ENCODE measurements around the gene CD58. TPM values are rescaled to one million over a fixed set of nuclear protein-coding genes. Genes with fewer than 3 reads are reported as not detected.
A peak's percentile ranks its signal among the peaks of the same experiment; 100 is the strongest.

The CD58 gene
- total and polyA plus RNA-seq, 9 of the 15 experiments (the other 6 are each of a cell fraction or from before 2014, with no cell fraction given): 18.1 to 113 (median 37.4) TPM

GRCh38 chr1:116532671-116533428, 38.0 kb downstream of the CD58 start:
- Histone ChIP-seq H2AFZ (ENCODE audit: low read depth, low read length) (no peak overlapping the region), H3K79me2 (ENCODE audit: control insufficient read depth, insufficient read depth, low read length) (no peaks in the 10 kb centered on the region), H3K36me3 (ENCODE audit: control insufficient read depth, insufficient read depth, low read length) (peaks cover 50% of the 10 kb centered on the region), H3K9me1 (ENCODE audit: control insufficient read depth, insufficient read depth, low read length) (no peaks in the 10 kb centered on the region), H3K27ac (ENCODE audit: extremely low read depth, low read depth, low read length) (no peak overlapping the region), H3K4me1 (replicated peaks in 1 of 2; ENCODE audit: control insufficient read depth in 2 of 2, insufficient read depth in 2 of 2, low read length in 2 of 2) (peaks cover 0 to 5% of the 10 kb centered on the region in 2 experiments; a peak in 2 of 5 replicates), H3K4me3 (no peak overlapping the region), H4K20me1 (replicated peaks; ENCODE audit: control insufficient read depth, insufficient read depth, low read length) (no peaks in the 10 kb centered on the region), H3K4me2 (ENCODE audit: insufficient read depth, low read length) (no peak overlapping the region), H3K27me3 (ENCODE audit: control insufficient read depth in 2 of 2, insufficient read depth in 2 of 2, low read length in 2 of 2) (no peaks in the 10 kb centered on the region), H3K9ac (ENCODE audit: insufficient read depth in 1 of 2, low read depth in 2 of 2, low read length in 2 of 2) (no peak overlapping the region), H3K9me3 (replicated peaks; ENCODE audit: control insufficient read depth, insufficient read depth, low read depth, low read length) (no peaks in the 10 kb centered on the region)
- CTCF ChIA-PET (ENCODE audit: low intra/inter-chr PET ratio): no interaction called here
- ATAC-seq (no peak), FAIRE-seq (no peak), DNase-seq (ENCODE audit: extremely low read depth in 1 of 4, low spot score in 3 of 4) (no peak)
- intact Hi-C loops (cut with micrococcal nuclease) (no loop called here), in situ Hi-C loops (cut with MboI) (no loop called here)
- 96% methylated on average over 23 of the region's 23 CpGs for WGBS (ENCODE audit: insufficient coverage, low coverage, missing lambda C conversion rate)
- BruUV-seq (replicated peaks): no TSS peak
- POLR2A ChIA-PET: interaction anchor here (0.6 kb wide), 1 partner anchor 30 kb away, joined by 3 read pairs; no protein-coding TSS in a partner anchor
- TF ChIP-seq ZBTB33 (CRISPR knock-in tag; IDR thresholded peaks at IDR 0.05) (peak; percentile 57), RERE (CRISPR knock-in tag; IDR thresholded peaks at IDR 0.05; ENCODE audit: borderline replicate concordance) (no peak), ZNF165 (CRISPR knock-in tag; IDR thresholded peaks at IDR 0.05; ENCODE audit: borderline replicate concordance) (no peak), TAF15 (IDR thresholded peaks at IDR 0.05; ENCODE audit: low read depth, low read length) (no peak), GATA2 (CRISPR knock-in tag; IDR thresholded peaks at IDR 0.05) (no peak), HMGN3 (IDR thresholded peaks at IDR 0.05; ENCODE audit: borderline replicate concordance, extremely low read depth, insufficient read length, low read depth, low read length) (no peak), SETDB1 (IDR thresholded peaks at IDR 0.05; ENCODE audit: low read length) (no peak), SRSF7 (optimal IDR thresholded peaks at IDR 0.05; ENCODE audit: low read depth, low read length) (no peak)
